ENCODE results near the gene KAZN. TPM values are rescaled to one million over a fixed set of nuclear protein-coding genes. Genes with fewer than 3 reads are reported as not detected.

Gene KAZN
- total and polyA plus RNA-seq, 10 donors = 20.0 to 245 (median 144) TPM

DNA sequence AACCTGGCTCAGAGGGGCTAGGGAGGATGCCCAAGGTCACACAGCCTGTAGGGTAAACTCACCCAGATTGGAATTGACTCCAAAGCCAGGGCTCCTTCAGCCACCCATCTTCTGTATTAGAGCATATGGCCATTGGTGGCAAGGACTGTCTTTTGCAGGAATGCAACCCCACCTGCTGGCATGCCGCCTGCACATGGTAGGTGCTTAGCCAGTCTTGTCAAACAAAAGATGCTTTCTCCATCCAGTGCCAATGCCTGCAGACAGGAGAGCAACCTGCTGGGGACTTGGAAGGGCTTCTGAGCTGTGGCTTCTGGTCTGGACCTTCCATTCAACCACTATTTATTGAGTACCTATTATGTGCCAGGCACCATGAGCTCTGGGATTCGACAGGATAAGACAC is 459.8 kb downstream of the KAZN start:
- WGBS, 5 donors = 70 to 97% (median 87%) methylated on average over 1 to 2 of the region's 2 CpGs
- Histone ChIP-seq H3K27me3 (replicated peaks in 1 of 7) (no peaks in the 10 kb centered on the region), H3K9me3 (peaks cover 0 to 11% (median 7%) of the 10 kb centered on the region in 8 donors), H3K4me1 (peaks cover 0 to 43% (median 9%) of the 10 kb centered on the region in 6 donors), H3K4me3 (no peak overlapping the region), H3K27ac (no peak overlapping the region), H3K36me3 (peaks cover 0 to 84% (median 40%) of the 10 kb centered on the region in 6 donors)
- intact Hi-C loops (cut with DNase I; ENCODE audit: low total_unique reads) = no loop called here
- no peak for DNase-seq
- TF ChIP-seq POLR2AphosphoS5 (IDR thresholded peaks at IDR 0.05) (no peak), POLR2A (IDR thresholded peaks at IDR 0.05) (no peak)
- TF ChIP-seq, protein P1, sequence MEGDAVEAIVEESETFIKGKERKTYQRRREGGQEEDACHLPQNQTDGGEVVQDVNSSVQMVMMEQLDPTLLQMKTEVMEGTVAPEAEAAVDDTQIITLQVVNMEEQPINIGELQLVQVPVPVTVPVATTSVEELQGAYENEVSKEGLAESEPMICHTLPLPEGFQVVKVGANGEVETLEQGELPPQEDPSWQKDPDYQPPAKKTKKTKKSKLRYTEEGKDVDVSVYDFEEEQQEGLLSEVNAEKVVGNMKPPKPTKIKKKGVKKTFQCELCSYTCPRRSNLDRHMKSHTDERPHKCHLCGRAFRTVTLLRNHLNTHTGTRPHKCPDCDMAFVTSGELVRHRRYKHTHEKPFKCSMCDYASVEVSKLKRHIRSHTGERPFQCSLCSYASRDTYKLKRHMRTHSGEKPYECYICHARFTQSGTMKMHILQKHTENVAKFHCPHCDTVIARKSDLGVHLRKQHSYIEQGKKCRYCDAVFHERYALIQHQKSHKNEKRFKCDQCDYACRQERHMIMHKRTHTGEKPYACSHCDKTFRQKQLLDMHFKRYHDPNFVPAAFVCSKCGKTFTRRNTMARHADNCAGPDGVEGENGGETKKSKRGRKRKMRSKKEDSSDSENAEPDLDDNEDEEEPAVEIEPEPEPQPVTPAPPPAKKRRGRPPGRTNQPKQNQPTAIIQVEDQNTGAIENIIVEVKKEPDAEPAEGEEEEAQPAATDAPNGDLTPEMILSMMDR (IDR thresholded peaks at IDR 0.05 in 8 of 11, conservative IDR thresholded peaks at IDR 0.05 in 3 of 11) = no peak

DNA sequence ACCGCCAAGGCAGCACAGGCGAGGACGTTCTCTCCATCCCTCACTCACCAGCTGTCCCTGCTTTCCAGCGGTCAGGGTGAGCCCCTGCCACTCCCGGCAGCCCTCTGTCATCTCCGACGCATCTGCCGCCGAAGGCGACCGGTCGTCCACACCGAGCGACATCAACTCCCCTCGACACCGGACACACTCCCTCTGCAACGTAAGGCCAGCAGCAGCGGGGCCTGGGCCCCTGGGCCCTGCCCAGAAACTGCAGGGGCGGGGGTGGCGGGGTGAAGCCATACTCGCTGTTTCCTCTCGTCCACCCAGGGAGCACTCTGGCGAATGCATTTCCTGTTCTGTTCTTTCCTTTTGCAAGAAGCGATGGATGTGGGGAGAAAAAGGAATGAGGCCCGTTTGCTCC is 461.6 kb downstream of the KAZN start:
- DNase-seq = no peak
- 80 to 90% (median 87%) methylated on average over 25 of the region's 25 CpGs for WGBS, 5 donors
- Histone ChIP-seq H3K4me3 (no peak overlapping the region), H3K27me3 (replicated peaks in 1 of 7) (no peaks in the 10 kb centered on the region), H3K36me3 (peaks cover 0 to 96% (median 46%) of the 10 kb centered on the region in 6 donors), H3K9me3 (peaks cover 0 to 11% (median 7%) of the 10 kb centered on the region in 8 donors), H3K4me1 (peaks cover 0 to 45% (median 9%) of the 10 kb centered on the region in 6 donors), H3K27ac (no peak overlapping the region)
- intact Hi-C loops (cut with DNase I; ENCODE audit: low total_unique reads) = no loop called here
- TF ChIP-seq POLR2AphosphoS5 (IDR thresholded peaks at IDR 0.05) (peak in 2 of 3 donors; percentile 38 to 65), POLR2A (IDR thresholded peaks at IDR 0.05) (no peak)
- TF ChIP-seq, protein P1 (IDR thresholded peaks at IDR 0.05 in 8 of 11, conservative IDR thresholded peaks at IDR 0.05 in 3 of 11) = no peak

DNA sequence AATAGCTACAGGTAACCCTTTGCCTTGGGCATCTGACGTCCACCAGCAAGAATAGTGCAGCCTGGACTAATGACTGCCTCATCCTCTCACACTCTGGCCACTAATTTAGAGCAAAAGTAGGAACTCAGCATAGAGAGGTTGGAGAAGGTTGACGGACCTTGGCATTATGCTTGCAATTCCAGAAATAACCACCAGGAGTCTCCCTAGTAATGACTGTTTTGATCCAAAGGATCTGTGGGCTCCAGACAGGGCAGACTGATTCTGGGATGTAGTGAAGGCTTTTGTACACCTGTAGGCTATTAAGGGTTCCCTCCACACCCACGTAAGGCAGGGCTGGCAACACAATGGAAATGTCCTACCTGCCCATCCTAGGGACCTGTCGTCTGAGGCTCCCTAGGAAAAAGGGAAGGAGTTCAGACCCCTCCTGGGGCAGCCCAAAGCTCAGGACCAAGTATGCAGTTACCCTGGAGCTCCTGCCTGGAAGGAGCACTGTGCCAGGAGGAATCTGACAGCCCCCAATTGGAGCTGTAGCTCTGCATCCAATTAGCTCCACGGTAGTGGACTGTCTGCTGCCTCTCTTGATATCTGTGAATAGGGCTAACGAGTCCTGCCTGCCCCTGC is 464.1 kb downstream of the KAZN start:
- Histone ChIP-seq H3K36me3 (peaks cover 0 to 100% (median 40%) of the 10 kb centered on the region in 6 donors), H3K4me3 (no peak overlapping the region), H3K27ac (peak overlapping the region in 1 of 8 donors; percentile 33), H3K4me1 (peaks cover 0 to 29% (median 4%) of the 10 kb centered on the region in 6 donors), H3K9me3 (peaks cover 0 to 11% (median 7%) of the 10 kb centered on the region in 8 donors), H3K27me3 (replicated peaks in 1 of 7) (no peaks in the 10 kb centered on the region)
- TF ChIP-seq POLR2AphosphoS5 (IDR thresholded peaks at IDR 0.05) = no peak
- TF ChIP-seq POLR2A (IDR thresholded peaks at IDR 0.05) = no peak
- TF ChIP-seq, protein P1 (IDR thresholded peaks at IDR 0.05 in 8 of 11, conservative IDR thresholded peaks at IDR 0.05 in 3 of 11) = peak in 8 of 11 experiments; percentile 14 to 61 (median 51)
- no peak for DNase-seq
- intact Hi-C loops (cut with DNase I; ENCODE audit: low total_unique reads) = no loop called here
- WGBS, 5 donors = 88 to 92% (median 90%) methylated on average over 6 of the region's 6 CpGs

DNA sequence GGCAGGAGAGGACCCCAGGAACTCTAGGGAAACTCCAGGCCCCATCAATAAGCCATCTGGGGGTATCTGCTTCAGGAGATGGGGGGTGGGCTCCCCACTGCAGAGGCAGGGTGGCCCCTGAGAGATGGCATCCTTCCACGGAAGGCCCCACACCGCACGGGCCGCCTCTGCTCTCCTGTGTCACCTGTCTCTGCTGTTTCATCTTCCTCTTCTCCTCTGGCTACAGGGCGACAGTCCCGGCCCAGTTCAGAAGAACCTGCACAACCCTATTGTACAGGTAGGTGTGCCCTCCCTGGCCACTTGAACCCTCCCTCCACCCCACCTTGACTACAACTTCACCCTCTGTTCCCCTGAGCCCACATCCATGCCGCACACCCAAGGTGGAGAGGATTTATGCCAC is 464.9 kb downstream of the KAZN start:
- intact Hi-C loops (cut with DNase I; ENCODE audit: low total_unique reads) = no loop called here
- H3K4me1 ChIP-seq = peaks cover 0 to 29% (median 4%) of the 10 kb centered on the region in 6 donors
- WGBS, 5 donors = 81 to 98% (median 88%) methylated on average over 7 of the region's 7 CpGs
- DNase-seq = no peak
- H3K27ac ChIP-seq = peak overlapping the region in 2 of 8 donors; percentile 24 to 33
- no peaks in the 10 kb centered on the region for H3K27me3 ChIP-seq (replicated peaks in 1 of 7)
- peaks cover 0 to 11% (median 7%) of the 10 kb centered on the region in 8 donors for H3K9me3 ChIP-seq
- TF ChIP-seq, protein P1 (IDR thresholded peaks at IDR 0.05 in 8 of 11, conservative IDR thresholded peaks at IDR 0.05 in 3 of 11) = no peak
- peak in 1 of 3 donors; percentile 5 for TF ChIP-seq POLR2AphosphoS5 (IDR thresholded peaks at IDR 0.05)
- peaks cover 0 to 97% (median 35%) of the 10 kb centered on the region in 6 donors for H3K36me3 ChIP-seq
- no peak overlapping the region for H3K4me3 ChIP-seq
